Parathyroid adenoma (tissue), 2 donors: ENCODE measurements around the gene RAP1A.

Experiments
- H2AFZ ChIP-seq: fragments of 300-600 bp; sonication (generic); one replicate; pipeline ENCODE4 v1.7.0; 2017; ENCODE audit warnings: antibody characterized with exemption, mild to moderate bottlenecking
- H3K27ac ChIP-seq: fragments of 300-600 bp; sonication (generic); one replicate; pipeline ENCODE4 v1.7.0; 2017
- H3K27me3 ChIP-seq: fragments of 300-600 bp; sonication (generic); one replicate; pipeline ENCODE4 v1.7.0; 2017; ENCODE audit warnings: low read length; ENCODE audit not compliant: control insufficient read depth, insufficient read depth
- H3K36me3 ChIP-seq: fragments of 300-600 bp; sonication (generic); one replicate; pipeline ENCODE4 v1.7.0; 2017; ENCODE audit warnings: low read length; ENCODE audit not compliant: control insufficient read depth, insufficient read depth
- H3K4me1 ChIP-seq: fragments of 300-600 bp; sonication (generic); one replicate; pipeline ENCODE4 v1.7.0; 2017; ENCODE audit warnings: control low read depth
- H3K4me2 ChIP-seq: fragments of 300-600 bp; sonication (generic); one replicate; pipeline ENCODE4 v1.7.0; 2017; ENCODE audit warnings: low read length
- H3K4me3 ChIP-seq: fragments of 300-600 bp; sonication (generic); one replicate; pipeline ENCODE4 v1.7.0; 2017; ENCODE audit warnings: low read depth, low read length
- H3K79me2 ChIP-seq: fragments of 300-600 bp; sonication (generic); one replicate; pipeline ENCODE4 v1.7.0; 2017; ENCODE audit warnings: control low read depth
- H3K9ac ChIP-seq: fragments of 300-600 bp; sonication (generic); one replicate; pipeline ENCODE4 v1.7.0; 2017; ENCODE audit warnings: mild to moderate bottlenecking
- H3K9me3 ChIP-seq: fragments of 300-600 bp; sonication (generic); one replicate; pipeline ENCODE4 v1.7.0; 2017; ENCODE audit warnings: low read length; ENCODE audit not compliant: control insufficient read depth
- TF ChIP-seq, protein P1 (sequence below): fragments of 300-600 bp; sonication (generic); IDR thresholded peaks from one replicate; pipeline ENCODE4 v1.7.0; 2017; ENCODE audit warnings: antibody characterized with exemption, mild to moderate bottlenecking
- donor health status: primary hyperparathyroidism.

Gene RAP1A

DNA sequence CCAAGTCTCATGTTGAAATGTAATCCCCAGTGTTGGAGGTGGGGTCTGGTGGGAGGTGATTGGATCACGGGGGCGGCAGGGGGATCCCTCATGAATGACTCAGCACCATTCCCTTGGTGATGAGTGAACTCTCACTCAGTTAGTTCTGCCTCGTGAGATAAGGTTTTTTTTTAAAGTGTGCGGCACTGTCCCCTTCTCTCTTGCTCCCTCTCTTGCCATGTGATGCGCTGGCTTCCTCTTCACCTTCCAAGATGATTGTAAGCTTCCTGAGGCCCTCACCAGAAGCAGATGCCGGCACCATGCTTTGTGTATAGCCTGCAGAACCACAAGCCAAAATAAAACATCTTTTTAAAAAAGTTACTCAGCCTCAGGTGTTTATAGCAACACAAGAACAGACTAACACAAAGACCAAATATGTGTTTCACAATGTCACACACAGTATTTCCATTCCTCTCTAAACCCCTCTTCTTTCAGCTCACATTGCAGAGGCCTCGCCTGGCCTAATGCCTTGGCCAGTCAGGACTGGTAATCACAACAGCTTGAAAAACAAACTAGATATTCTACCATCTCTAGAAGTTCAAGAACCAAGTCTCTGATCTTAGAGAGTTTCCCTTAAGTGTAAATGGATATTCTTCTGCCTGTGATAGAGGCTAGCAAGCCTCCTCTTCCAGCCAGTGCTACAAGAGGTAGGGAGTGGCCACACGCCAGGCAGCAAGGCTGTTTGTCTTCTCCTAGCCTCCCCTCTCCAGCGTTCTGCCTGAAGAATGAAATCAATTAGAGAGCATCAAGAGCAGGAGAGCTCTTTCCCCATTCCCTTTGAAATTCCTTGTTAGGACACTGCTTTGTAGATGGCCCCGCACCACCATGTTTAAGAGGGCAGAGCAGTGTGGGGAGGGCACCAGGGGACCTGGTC, 19.6 kb upstream of the RAP1A start:
- H3K27ac ChIP-seq: peak overlapping the region; percentile 19

GRCh38 chr1:111600886-111601386, 18.7 kb upstream of the RAP1A start:
- Histone ChIP-seq H3K27me3 (no peaks in the 10 kb centered on the region), H2AFZ (no peak overlapping the region), H3K36me3 (no peaks in the 10 kb centered on the region), H3K79me2 (no peaks in the 10 kb centered on the region), H3K9ac (no peak overlapping the region), H3K4me2 (no peak overlapping the region), H3K4me3 (no peak overlapping the region), H3K4me1 (peaks cover 25% of the 10 kb centered on the region), H3K27ac (no peak overlapping the region), H3K9me3 (no peaks in the 10 kb centered on the region)
- TF ChIP-seq, protein P1, sequence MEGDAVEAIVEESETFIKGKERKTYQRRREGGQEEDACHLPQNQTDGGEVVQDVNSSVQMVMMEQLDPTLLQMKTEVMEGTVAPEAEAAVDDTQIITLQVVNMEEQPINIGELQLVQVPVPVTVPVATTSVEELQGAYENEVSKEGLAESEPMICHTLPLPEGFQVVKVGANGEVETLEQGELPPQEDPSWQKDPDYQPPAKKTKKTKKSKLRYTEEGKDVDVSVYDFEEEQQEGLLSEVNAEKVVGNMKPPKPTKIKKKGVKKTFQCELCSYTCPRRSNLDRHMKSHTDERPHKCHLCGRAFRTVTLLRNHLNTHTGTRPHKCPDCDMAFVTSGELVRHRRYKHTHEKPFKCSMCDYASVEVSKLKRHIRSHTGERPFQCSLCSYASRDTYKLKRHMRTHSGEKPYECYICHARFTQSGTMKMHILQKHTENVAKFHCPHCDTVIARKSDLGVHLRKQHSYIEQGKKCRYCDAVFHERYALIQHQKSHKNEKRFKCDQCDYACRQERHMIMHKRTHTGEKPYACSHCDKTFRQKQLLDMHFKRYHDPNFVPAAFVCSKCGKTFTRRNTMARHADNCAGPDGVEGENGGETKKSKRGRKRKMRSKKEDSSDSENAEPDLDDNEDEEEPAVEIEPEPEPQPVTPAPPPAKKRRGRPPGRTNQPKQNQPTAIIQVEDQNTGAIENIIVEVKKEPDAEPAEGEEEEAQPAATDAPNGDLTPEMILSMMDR: no peak

More for the DNA sequence above, 19.6 kb upstream of the RAP1A start:
- TF ChIP-seq, protein P1: no peak
- Histone ChIP-seq H2AFZ (peak overlapping the region; percentile 68), H3K9ac (no peak overlapping the region), H3K4me3 (no peak overlapping the region), H3K79me2 (no peaks in the 10 kb centered on the region), H3K4me1 (peaks cover 26% of the 10 kb centered on the region), H3K27me3 (no peaks in the 10 kb centered on the region), H3K36me3 (no peaks in the 10 kb centered on the region), H3K9me3 (no peaks in the 10 kb centered on the region), H3K4me2 (no peak overlapping the region)

GRCh38 chr1:111602302-111602701, 17.3 kb upstream of the RAP1A start:
- Histone ChIP-seq H3K79me2 (no peaks in the 10 kb centered on the region), H3K9me3 (no peaks in the 10 kb centered on the region), H3K4me2 (no peak overlapping the region), H3K9ac (no peak overlapping the region), H3K36me3 (no peaks in the 10 kb centered on the region), H3K4me3 (no peak overlapping the region), H2AFZ (no peak overlapping the region), H3K27ac (no peak overlapping the region), H3K4me1 (peaks cover 27% of the 10 kb centered on the region), H3K27me3 (no peaks in the 10 kb centered on the region)
- TF ChIP-seq, protein P1: no peak

DNA sequence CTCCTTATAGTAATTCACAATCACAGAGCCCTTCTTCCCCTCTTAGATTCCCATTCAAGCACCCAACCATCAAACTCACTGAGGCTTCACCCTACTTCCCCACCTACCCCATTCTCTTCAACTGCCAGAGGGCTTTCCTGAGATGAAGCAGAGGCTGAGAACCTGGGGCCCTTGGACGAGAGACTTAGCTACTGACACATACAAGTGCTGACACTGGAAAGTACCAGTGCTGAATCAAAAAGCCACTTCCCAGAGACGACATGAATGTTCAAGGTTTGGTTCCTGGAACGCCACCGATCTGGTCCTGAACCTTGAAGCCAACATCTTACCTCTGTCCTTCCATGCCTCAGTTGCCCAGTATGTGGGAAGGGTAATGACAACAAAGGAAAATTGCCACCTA, 16.6 kb upstream of the RAP1A start:
- Histone ChIP-seq H3K4me1 (peaks cover 27% of the 10 kb centered on the region), H3K27ac (no peak overlapping the region), H2AFZ (no peak overlapping the region)

More for the DNA sequence above, 16.6 kb upstream of the RAP1A start:
- Histone ChIP-seq H3K9me3 (no peaks in the 10 kb centered on the region), H3K27me3 (no peaks in the 10 kb centered on the region), H3K4me2 (no peak overlapping the region), H3K36me3 (no peaks in the 10 kb centered on the region), H3K79me2 (no peaks in the 10 kb centered on the region), H3K9ac (no peak overlapping the region), H3K4me3 (no peak overlapping the region)
- TF ChIP-seq, protein P1: no peak
